ENCODE results near the gene DHX35.

DHX35 gene

DNA sequence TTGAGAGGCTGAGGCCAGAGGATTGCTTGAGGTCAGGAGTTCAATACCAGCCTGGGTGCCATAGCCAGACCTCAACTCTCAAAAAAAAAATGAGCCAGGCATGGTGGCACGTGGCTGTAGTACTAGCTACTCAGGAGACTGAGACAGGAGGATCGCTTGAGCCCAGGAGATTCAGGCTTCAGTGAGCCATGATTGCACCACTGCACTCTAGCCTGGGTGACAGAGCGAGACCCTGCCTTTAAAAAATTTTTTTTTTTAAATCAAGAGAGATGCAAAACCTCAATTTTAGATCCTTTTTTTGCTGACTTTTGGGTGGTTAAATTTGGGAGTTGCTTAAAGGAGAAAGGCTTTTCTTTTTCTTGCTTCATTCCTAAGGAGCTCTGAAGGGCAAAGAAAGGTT is 70.9 kb downstream of the DHX35 start:
- DNase-seq = no peak

- DNase-seq = no peak
Observed at GRCh38 chr20:39036011-39036410, 73.9 kb downstream of the DHX35 start.

DNA sequence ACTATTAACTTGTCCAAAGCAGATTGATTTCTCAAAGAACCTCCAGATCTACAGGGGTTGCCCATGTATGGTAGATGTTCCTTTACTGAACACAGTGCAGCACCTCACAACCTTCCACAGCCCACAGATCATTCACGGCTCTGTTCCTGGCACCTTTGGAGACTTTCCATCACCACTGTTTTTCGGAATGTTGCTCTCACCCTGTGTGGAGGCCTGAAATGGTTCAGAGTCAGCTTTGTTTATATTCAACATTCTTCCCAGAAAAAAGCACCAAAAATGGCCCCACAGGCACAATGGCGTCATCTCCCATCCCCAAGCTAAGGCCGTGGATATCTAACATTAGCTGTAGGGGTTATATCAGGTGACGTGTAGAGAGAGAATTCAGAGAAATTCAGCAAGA is 74.7 kb downstream of the DHX35 start:
- DNase-seq = no peak

DNA sequence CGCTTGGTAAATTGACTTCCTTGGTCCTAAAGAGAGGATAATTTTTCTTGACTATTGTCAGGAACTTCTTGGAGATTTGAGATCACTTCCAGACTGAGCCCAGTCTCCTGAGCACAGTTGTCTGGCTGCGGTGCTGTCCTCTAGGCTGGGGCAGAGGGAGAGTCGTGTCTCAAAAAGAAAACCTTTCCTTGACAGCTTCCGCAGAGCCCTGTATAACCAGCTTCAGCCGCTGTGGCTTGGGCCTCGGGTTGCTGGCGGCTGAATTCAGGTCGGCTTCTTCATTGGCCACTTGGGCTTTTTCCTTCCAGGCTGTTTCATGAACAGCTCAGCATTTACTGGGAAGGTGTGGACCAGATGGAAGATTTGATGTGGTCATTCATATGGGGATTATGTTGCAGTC is 75.9 kb downstream of the DHX35 start:
- DNase-seq = no peak

- no peak for DNase-seq
Observed at GRCh38 chr20:39038495-39038894, 76.4 kb downstream of the DHX35 start.

DNA sequence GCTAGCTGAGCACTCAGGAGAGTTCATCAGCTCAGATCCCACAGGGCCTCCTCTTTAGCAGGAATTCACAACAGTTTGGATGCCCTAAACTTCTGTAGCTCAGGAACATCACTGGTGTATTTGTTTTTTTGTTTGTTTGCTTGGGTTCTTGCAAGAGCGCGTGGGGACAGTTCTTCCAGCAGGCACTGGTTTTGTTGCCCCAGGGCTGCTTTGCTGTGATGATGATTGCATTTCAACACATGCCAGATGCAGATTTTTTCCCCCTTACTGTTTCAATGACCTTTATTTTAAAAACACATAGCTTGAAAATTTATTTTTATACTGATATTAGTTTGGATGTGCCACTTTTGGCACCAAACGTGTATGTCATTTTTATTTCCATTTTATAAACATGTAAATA is 77.1 kb downstream of the DHX35 start:
- no peak for DNase-seq

GRCh38 chr20:39040116-39040515 is 78.0 kb downstream of the DHX35 start:
- no peak for DNase-seq

- no peak for DNase-seq
Observed at GRCh38 chr20:39041067-39041466, 78.9 kb downstream of the DHX35 start.

- DNase-seq = no peak
Observed at GRCh38 chr20:39042279-39043150, 80.4 kb downstream of the DHX35 start.

- no peak for DNase-seq
Observed at GRCh38 chr20:39044501-39044900, 82.4 kb downstream of the DHX35 start.

- DNase-seq = no peak
Observed at GRCh38 chr20:39045676-39046075, 83.5 kb downstream of the DHX35 start.

DNA sequence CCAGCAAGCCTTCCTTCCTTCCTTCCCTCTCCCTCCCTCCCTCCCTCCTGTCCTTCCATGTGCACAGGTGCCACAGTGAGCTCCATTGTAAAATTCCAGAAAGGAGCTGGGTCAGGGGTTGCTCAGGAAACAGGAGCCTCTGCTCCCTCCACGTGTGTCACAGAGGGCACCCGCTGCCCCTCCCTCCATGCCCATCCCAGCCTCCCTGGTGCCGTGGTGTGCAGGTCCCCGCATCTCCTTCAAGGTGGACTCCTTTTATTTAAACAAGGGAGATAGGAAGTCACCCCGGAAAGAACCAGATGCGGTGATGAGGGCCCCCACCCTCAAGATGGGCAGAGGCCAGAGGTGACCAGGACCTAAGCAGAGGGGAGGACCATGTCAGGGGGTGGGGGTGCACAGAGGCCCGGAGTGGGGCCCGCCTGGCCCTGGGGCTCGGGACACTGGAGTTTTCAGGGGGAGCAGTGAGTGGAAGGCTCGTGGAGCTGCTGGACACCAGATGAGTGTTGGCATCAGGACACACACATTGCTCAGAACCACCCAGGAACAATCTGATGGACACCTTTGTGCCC is 85.4 kb downstream of the DHX35 start:
- DNase-seq = no peak

DNA sequence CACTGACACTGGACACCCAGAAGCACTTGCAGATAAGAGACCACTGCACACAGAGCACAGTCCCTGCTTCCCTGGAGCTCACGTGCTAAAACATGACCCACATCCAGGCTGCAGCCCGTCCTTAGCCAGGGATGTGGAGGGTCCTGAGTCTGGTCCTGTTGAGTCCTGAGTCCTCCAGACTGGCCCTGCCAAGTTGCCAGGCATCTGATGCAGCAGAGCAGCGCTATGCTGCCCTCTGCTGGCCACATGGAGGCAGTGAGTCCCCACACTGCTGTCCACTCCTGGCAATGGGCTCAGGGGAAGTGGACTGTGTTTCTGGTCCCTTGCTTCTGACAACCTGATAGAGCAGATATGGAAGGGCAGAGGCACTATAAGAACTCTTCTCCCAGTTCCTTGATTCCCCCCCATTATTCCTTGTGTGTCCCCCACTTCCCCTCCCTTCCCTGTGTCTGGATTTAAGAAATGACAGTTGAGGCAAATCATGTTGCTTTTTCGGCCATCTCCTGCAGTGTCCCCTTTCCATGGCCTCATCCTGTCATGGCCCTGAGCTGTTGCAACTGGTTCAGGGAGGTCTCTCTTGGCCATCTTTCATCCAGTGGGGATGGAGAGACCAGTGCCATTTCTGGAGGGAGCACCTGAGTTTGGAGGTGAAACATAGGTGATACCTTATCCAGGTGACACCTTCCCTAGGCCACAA is 86.0 kb downstream of the DHX35 start:
- DNase-seq = peak; percentile 70

DNA sequence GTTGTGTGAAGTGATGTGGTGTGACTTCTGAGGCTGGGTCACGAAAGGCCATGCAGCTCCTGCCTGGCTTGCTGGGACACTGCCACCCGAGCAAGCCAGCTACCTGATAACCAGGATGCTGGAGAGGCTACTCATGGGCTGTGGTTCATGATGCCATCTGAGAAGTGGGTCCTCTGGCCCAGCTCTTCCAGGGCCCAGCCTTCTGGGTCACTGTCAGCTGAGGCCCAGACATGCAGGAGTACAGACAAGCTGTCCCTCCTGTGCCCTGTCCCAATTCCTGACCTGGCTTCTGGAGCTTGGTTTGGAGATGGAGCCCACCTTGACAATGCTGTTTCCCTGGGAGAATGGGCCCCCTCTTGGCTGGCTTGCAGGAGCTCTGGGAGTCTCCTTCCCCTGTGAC is 87.0 kb downstream of the DHX35 start:
- DNase-seq = no peak

- DNase-seq = peak; percentile 80
Observed at GRCh38 chr20:39049684-39050554, 87.8 kb downstream of the DHX35 start.

DNA sequence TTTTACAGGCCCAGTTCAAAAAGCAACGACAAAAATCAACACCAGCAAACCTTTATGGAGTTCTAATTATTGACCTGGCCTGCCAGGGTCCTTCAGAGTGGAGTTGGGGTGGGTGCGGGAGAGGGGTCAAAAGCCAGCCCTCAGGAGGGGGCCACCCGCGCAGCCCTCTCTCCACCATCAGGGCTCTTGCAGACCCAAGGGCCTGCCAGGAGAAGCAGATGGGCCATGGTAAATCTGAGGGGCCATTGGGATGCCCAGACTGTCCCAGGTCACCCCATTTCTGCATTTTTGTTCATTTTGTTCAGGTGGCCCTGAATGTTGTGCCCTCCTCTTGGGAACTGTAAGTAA is 88.4 kb downstream of the DHX35 start:
- no peak for DNase-seq

DNA sequence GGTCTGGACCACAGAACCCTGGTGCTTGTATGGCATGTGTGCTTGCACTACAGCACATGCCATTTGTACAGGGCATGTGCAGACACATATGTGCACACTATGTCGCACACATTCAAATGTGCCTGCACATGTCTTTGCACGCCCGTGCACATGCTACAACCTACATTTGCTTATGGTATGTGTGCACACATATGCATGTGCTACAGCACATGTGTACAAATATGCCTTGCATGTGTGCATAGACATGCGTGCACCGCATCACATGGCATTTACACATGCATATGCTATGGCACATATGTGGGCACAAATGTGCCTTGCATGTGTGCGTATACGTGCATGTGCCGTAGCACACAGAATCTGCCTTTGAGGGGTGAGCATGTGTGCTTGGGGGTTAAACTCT is 90.5 kb downstream of the DHX35 start:
- no peak for DNase-seq

GRCh38 chr20:39057143-39057542 is 95.0 kb downstream of the DHX35 start:
- no peak for DNase-seq

- DNase-seq = no peak
Observed at GRCh38 chr20:39057911-39058310, 95.8 kb downstream of the DHX35 start.

DNA sequence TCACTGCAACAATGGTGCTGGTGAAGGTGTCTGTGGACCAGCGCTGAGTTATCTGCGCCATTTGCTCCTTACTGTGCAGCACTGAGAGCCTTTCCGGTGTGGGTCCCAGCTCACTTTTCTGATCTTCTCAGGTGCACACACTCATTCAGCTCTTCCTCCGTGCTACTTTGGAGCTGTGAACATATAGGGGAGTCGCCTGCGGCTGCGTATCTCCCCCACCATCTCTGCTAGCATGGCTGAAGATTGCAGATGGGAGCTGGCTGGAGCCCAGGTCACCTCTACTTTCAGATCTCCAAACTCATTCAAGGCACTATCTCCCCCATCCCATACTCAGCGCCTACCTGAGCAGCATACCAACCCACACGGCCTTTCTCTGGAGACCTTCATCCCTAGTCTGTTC is 96.9 kb downstream of the DHX35 start:
- no peak for DNase-seq

- DNase-seq = peak; percentile 76
Observed at GRCh38 chr20:39066471-39067242, 104.5 kb downstream of the DHX35 start.

DNA sequence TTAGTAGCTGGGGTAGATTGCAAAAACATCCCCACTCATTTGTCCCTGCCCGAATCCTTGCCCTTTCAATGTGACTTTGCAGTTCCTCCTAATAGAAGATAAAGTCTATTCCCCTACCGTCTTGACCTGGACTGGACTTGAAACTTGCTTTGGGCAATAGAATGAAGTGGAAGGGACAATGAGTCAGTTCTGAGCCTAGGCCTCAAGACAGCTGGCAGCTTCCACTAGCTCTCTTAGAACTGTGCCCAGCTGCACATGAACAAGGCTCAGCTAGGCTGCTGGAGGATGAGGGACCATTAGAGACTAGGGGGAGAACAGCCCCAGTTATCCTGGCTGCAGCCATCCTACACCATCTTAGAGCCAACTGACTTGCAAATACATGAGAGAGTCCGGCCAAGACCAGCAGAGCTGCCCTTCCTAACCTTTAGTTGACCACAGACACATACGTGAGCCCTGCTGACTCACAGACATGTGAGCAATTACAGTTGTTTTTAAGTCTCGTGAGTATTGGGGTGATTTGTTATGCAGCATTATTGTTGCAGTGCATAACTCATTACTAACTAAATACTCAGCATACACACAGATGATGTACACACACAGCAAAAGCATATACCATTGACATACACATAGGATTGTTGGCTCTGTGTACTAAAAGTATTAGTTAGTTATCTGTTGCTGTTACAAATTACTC is 105.5 kb downstream of the DHX35 start:
- DNase-seq = no peak
